GM12878 (cell line): ENCODE results near the gene KISS1R.

Experiments used
- CTCF ChIP-seq, 3 experiments: IDR thresholded peaks in 2 of 3; conservative IDR thresholded peaks in 1 of 3; 2 replicates each; pipeline ENCODE4 v1.5.1; 2011; ENCODE audit warnings: low read depth in 3 of 3, low read length in 3 of 3, mild to moderate bottlenecking in 3 of 3, control low read depth in 2 of 3, moderate library complexity in 2 of 3, inconsistent platforms in 1 of 3, mixed read lengths in 1 of 3; ENCODE audit not compliant: control insufficient read depth in 2 of 3, insufficient read depth in 1 of 3; ENCODE audit errors: extremely low read depth in 1 of 3
- EZH2 ChIP-seq: IDR thresholded peaks from 2 replicates; pipeline ENCODE4 v1.6.1; 2012; ENCODE audit warnings: low read depth, mild to moderate bottlenecking, control low read depth, inconsistent platforms, low read length, borderline replicate concordance; ENCODE audit not compliant: control insufficient read depth
- GABPA ChIP-seq: IDR thresholded peaks from 2 replicates; pipeline ENCODE4 v1.6.1; 2014; ENCODE audit warnings: antibody characterized with exemption, low read depth, mild to moderate bottlenecking, inconsistent platforms
- JUND ChIP-seq: IDR thresholded peaks from 2 replicates; pipeline ENCODE4 v1.6.1; 2012; ENCODE audit warnings: low read depth, mild to moderate bottlenecking, low read length, improper control_type of control experiment, moderate library complexity
- POLR2AphosphoS2 ChIP-seq: IDR thresholded peaks from 2 replicates; pipeline ENCODE4 v1.6.1; 2011; ENCODE audit warnings: low read depth, mild to moderate bottlenecking, low read length, improper control_type of control experiment, moderate library complexity
- ZBTB11 ChIP-seq: fragments of 450-650 bp; formaldehyde crosslinking; IDR thresholded peaks from 2 replicates; pipeline ENCODE4 v1.5.0; 2022; ENCODE audit warnings: mild to moderate bottlenecking, missing genetic modification characterization

- TF ChIP-seq ZBTB11 (no peak), GABPA (no peak), CTCF (IDR thresholded peaks at IDR 0.05 in 2 of 3, conservative IDR thresholded peaks at IDR 0.05 in 1 of 3; ENCODE audit: control insufficient read depth in 2 of 3, extremely low read depth in 1 of 3, insufficient read depth in 1 of 3, low read depth in 3 of 3, low read length in 3 of 3) (no peak), EZH2 (no peak), POLR2AphosphoS2 (no peak), JUND (no peak)
These were observed 27.6 kb downstream of the KISS1R start for GRCh38 chr19:944663-945241.
